GM19035 (cell line): ENCODE results near the gene GAREM1.
A peak's percentile ranks its signal among the peaks of the same experiment; 100 is the strongest.
"Not testable (repeated sequence)": the region's sequence is repeated elsewhere in the genome, so short reads cannot be mapped to it uniquely, and the experiment has no call there.

Experiments used
- ATAC-seq: cut with Tn5 transposase; IDR thresholded peaks from one replicate; pipeline ENCODE4 v1.9.1; 2021; ENCODE audit not compliant: unreplicated experiment

Gene GAREM1

GRCh38 chr18:32470714-32471633 lies at the start of gene GAREM1:
TSS of gene GAREM1 (minus strand) at chr18:32470882. CDS start at chr18:32470428, 454 bp downstream.
- ATAC-seq, result peak; percentile 97

- ATAC-seq, result no peak
These were observed 40.5 kb upstream of the GAREM1 start for GRCh38 chr18:32511147-32511546.

- ATAC-seq, result no peak
These were observed 38.4 kb upstream of the GAREM1 start for GRCh38 chr18:32509111-32509510.

DNA sequence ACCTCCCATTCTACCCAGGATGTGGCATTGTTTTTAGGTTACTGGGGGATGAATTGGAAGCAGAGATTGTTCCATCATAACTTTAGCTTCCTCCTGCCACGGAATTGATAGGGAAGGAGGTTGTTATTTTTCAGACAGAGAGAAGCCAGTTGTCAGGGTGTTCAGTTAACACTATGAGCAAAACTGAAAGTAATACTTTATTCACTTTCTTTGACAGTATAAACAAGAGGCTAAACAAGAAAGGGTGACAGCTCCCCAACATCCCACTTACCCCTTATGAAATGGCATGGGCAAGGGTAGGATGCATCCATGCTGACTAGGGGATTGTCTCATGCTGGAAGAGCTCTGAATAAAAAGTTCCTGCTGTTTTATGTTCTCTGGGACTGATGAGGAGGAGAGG lies 36.4 kb upstream of the GAREM1 start:
- no peak for ATAC-seq

DNA sequence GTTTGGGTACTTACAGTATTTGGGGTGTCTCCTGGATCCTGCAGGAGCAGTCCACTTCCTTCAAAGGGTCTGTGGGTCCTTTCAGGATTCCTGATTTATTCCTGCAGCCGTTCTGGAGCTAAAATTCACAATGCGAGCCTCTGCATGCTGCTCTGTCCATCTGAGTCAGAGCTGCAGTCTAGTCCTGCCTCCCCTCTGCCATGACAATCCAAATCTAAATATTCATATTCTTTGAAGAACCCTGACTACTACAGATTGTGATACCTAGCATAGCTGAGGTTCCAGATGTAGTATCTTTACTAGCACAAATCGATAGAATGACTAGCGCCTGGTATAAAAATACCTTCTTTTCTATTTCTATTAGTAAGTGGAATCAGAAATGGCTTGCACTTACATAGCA lies 31.3 kb upstream of the GAREM1 start:
- ATAC-seq, result no peak

GRCh38 chr18:32501242-32501641 lies 30.6 kb upstream of the GAREM1 start:
- ATAC-seq, result not testable (repeated sequence)

- ATAC-seq, result no peak
These were observed 12.3 kb upstream of the GAREM1 start for GRCh38 chr18:32483002-32483401.

- no peak for ATAC-seq
These were observed 11.4 kb upstream of the GAREM1 start for GRCh38 chr18:32482117-32482516.

GRCh38 chr18:32480581-32480980 lies 9.9 kb upstream of the GAREM1 start:
- no peak for ATAC-seq

DNA sequence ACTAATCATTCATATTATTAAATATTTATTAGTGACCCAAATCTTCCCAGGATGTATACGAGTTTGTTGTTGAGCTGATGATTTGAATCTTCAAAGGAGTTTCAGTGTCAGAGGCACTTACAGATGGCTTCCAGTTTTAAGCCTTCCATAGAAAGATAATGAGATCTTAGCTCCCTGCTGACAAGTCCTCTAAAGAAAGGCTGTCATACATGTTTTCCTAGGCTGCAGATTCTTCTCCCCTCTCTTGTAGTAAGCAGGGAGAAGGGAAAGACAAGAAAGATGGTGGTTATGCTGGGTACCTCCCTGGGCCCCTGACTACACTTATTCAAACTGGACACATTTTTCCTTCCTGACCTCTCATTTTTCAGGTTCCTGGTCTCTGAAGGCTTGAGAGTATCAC lies 8.1 kb upstream of the GAREM1 start:
- no peak for ATAC-seq

- ATAC-seq, result no peak
These were observed 7.6 kb upstream of the GAREM1 start for GRCh38 chr18:32478317-32478716.

GRCh38 chr18:32476106-32476505 lies 5.4 kb upstream of the GAREM1 start:
- ATAC-seq, result no peak

DNA sequence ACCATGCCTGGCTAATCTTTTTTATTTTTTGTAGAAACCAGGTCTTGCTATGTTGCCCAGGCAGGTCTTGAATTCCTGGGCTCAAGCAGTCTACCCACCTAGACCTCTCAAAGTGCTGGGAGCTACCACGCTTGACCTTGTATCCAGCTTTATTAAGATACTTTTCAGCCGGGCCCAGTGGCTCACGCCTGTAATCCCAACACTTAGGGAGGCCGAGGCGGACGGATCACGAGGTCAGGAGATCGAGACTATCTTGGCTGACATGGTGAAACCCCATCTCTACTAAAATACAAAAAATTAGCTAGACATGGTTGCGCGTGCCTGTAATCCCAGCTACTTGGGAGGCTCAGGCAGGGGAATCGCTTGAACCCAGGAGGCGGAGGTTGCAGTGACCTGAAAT lies 4.4 kb upstream of the GAREM1 start:
- not testable (repeated sequence) for ATAC-seq

- no peak for ATAC-seq
These were observed 2.6 kb upstream of the GAREM1 start for GRCh38 chr18:32473325-32473724.

- ATAC-seq, result no peak
These were observed 2.2 kb upstream of the GAREM1 start for GRCh38 chr18:32472841-32473240.

DNA sequence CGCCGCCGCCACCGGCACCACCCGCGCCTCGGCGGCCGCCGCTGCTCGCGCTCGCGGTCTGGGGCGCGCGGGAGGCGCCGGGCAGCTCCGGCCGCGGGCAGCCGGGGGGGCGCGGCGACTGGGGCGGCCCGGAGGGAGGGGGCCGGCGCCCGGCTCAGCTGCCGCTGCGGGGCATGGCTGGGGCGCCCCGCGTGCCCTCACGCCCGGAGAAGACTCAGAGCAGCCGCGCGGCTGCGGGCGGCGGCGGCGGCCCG lies 295 bp downstream of the GAREM1 start:
- ATAC-seq, result no peak

GRCh38 chr18:32469691-32470459 lies 807 bp downstream of the GAREM1 start:
- no peak for ATAC-seq

GRCh38 chr18:32469190-32469651 lies 1.5 kb downstream of the GAREM1 start:
- no peak for ATAC-seq

- ATAC-seq, result no peak
These were observed 2.4 kb downstream of the GAREM1 start for GRCh38 chr18:32468147-32468845.

DNA sequence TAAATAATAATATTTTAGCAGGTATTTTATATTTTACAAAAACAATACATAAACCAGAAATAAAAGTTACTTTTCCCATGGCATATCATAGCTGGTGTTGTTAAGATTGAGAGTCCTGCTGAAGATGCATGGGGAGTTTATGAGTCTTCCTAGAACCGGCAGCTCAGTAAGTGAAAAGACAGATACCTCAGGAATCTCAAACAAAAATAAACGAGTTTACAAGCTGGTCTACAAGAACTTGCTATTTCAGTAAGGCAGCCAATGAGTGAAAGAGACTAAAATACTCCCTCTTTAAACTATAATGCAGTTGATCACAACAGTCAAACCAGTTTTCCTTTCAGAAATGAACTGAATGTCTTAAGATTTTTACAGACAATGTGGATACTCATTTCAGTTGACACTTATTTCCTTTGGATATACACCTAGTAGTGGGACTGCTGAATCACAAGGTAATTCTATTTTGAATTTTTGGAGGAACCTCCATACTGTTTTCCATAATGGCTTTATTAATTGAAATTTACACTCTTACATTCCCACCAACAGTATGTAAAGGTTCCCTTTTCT lies 8.9 kb downstream of the GAREM1 start:
- no peak for ATAC-seq

- ATAC-seq, result no peak
These were observed 10.4 kb downstream of the GAREM1 start for GRCh38 chr18:32460171-32460731.
